ENCODE measurements around the gene ARHGAP28.

ARHGAP28 gene

GRCh38 chr18:6920099-6920955 lies 190.8 kb downstream of the ARHGAP28 start:
- peak; percentile 72 for TF ChIP-seq CTCF (IDR thresholded peaks at IDR 0.05; ENCODE audit: insufficient read depth, low read depth, low read length, missing control alignments)
- H3K4me3 ChIP-seq (ENCODE audit: low read depth, low read length) = no peak overlapping the region
- peak; percentile 57 for DNase-seq (ENCODE audit: low read depth)

GRCh38 chr18:6921571-6921970 lies 192.1 kb downstream of the ARHGAP28 start:
- TF ChIP-seq CTCF (IDR thresholded peaks at IDR 0.05; ENCODE audit: insufficient read depth, low read depth, low read length, missing control alignments) = no peak
- DNase-seq (ENCODE audit: low read depth) = no peak
- H3K4me3 ChIP-seq (ENCODE audit: low read depth, low read length) = no peak overlapping the region

GRCh38 chr18:6923220-6923619 lies 193.7 kb downstream of the ARHGAP28 start:
- no peak for DNase-seq (ENCODE audit: low read depth)
- H3K4me3 ChIP-seq (ENCODE audit: low read depth, low read length) = no peak overlapping the region
- TF ChIP-seq CTCF (IDR thresholded peaks at IDR 0.05; ENCODE audit: insufficient read depth, low read depth, low read length, missing control alignments) = no peak

- TF ChIP-seq CTCF (IDR thresholded peaks at IDR 0.05; ENCODE audit: insufficient read depth, low read depth, low read length, missing control alignments) = no peak
These were observed 197.6 kb downstream of the ARHGAP28 start for GRCh38 chr18:6927153-6927552.

GRCh38 chr18:6928359-6928758 lies 198.8 kb downstream of the ARHGAP28 start:
- no peak for TF ChIP-seq CTCF (IDR thresholded peaks at IDR 0.05; ENCODE audit: insufficient read depth, low read depth, low read length, missing control alignments)
- no peak for DNase-seq (ENCODE audit: low read depth)
- H3K4me3 ChIP-seq (ENCODE audit: low read depth, low read length) = no peak overlapping the region

More at GRCh38 chr18:6927153-6927552, 197.6 kb downstream of the ARHGAP28 start:
- no peak overlapping the region for H3K4me3 ChIP-seq (ENCODE audit: low read depth, low read length)
- no peak for DNase-seq (ENCODE audit: low read depth)

GRCh38 chr18:6929370-6930102 lies 200.0 kb downstream of the ARHGAP28 start:
- H3K4me3 ChIP-seq (ENCODE audit: low read depth, low read length) = no peak overlapping the region
- TF ChIP-seq CTCF (IDR thresholded peaks at IDR 0.05; ENCODE audit: insufficient read depth, low read depth, low read length, missing control alignments) = no peak
- no peak for DNase-seq (ENCODE audit: low read depth)
